ENCODE results near the gene ITIH2.
"Not testable (repeated sequence)": the region's sequence is repeated elsewhere in the genome, so short reads cannot be mapped to it uniquely, and the experiment has no call there.

Gene ITIH2, protein sequence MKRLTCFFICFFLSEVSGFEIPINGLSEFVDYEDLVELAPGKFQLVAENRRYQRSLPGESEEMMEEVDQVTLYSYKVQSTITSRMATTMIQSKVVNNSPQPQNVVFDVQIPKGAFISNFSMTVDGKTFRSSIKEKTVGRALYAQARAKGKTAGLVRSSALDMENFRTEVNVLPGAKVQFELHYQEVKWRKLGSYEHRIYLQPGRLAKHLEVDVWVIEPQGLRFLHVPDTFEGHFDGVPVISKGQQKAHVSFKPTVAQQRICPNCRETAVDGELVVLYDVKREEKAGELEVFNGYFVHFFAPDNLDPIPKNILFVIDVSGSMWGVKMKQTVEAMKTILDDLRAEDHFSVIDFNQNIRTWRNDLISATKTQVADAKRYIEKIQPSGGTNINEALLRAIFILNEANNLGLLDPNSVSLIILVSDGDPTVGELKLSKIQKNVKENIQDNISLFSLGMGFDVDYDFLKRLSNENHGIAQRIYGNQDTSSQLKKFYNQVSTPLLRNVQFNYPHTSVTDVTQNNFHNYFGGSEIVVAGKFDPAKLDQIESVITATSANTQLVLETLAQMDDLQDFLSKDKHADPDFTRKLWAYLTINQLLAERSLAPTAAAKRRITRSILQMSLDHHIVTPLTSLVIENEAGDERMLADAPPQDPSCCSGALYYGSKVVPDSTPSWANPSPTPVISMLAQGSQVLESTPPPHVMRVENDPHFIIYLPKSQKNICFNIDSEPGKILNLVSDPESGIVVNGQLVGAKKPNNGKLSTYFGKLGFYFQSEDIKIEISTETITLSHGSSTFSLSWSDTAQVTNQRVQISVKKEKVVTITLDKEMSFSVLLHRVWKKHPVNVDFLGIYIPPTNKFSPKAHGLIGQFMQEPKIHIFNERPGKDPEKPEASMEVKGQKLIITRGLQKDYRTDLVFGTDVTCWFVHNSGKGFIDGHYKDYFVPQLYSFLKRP

DNA sequence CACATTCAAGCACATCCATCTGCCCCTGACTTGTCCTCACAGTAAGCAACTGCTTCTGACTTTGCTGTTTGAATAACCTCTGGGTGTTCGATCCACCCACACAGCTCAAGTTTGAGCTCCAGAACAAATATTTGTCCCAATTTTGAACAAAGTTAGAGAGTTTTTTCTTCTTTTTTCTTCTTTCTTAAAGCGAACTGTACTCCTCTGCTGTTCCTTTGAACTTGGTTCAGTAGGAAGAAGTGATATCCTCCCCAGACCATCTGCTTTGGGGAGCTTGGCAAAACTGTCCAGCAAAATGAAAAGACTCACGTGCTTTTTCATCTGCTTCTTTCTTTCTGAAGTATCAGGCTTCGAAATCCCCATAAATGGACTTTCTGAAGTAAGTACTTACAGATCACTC, at the start of gene ITIH2:
Gene ITIH2, plus strand, starts transcription at position 177 of the 400 bp plus-strand sequence. Its CDS starts 119 bp downstream, at position 296.
- DNase-seq, result no peak

DNA sequence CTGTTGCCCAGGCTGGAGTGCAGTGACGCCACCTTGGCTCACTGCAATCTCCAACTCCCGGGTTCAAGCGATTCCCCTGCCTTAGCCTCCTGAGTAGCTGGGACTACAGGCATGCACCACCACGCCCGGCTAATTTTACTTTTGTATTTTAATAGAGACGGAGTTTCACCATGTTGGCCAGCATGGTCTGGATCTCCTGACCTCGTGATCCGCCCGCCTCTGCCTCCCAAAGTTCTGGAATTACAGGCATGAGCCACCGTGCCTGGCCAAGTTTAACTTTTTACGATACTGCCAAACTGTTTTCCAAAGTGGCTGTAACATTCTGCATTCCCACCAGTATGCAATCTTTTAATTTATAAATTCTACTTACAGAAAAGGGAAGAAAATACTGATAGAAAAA, 46.0 kb upstream of the ITIH2 start:
- DNase-seq, result not testable (repeated sequence)

DNA sequence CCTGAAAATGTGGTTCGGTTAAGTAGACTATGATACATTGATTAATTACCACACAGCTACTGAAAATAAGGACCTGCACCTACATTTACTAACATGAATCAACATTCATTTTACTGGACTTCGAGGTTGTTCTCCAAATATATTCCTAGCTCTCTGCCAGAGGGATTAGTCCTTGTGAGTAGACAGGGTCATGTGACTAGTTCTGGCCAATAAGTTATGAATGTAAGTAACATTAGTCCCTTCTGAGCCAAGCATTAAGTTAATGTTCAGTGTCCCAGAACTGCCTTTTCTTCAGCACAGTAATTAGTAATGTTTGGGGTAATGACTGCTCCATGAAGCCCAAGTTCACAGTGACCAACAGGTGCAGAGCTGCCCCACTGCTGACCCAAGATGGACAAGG, 45.6 kb upstream of the ITIH2 start:
- DNase-seq, result no peak

DNA sequence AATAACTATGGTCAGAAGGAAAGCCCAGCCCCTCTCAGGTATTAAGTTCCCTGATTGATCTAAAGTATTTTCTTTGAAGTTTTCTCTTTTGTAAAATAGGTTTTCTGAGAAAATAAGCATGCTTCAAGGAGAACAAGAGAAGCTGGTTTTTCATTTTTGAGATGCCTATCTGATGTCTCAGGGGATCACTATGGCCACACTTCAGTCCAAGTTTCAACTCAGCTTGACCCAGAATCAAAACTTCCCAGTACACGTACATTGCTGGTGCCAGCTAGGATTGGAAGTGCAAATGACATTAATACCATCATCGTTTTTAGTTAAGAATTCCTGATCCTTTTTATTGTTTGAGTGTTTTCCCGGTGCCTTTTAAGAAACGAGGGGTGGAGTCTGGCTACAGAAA, 43.6 kb upstream of the ITIH2 start:
- no peak for DNase-seq

DNA sequence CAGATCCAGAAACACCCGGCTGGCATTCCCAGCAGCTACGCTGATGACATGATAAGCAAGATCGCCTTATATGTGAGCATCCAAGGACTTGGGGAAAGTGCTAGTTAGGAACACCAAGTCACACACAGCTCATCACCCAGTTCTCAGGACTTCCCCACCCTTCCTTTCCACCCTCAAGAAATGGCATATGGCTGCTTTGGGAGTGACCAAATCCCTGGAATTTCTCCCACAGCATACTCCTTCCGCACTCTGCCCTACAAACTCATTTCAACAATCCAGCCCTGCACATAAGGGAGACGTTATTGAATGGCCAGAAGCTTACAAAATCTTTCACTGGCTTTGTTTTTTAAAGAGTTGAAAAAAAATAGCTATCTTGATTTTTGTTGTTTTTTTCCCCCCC, 40.6 kb upstream of the ITIH2 start:
- no peak for DNase-seq

DNA sequence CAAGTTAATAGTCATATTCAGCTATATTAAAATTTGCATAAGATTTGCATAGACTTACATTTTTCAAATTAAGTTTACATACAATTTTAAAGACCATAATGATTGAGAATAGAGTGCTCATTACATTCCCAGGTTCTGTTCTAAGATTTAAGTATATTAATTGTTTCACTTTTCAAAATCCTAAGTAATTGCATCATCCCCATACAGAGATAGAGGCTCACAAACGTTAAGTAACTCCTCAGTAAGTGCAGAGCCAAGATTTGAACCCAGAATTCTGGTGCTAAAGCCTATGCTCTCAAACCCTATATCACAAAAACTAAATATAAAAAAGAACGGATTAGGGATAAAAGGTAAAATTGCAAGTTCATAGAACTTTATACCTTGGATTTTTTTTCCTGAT, 38.4 kb upstream of the ITIH2 start:
- DNase-seq, result no peak

DNA sequence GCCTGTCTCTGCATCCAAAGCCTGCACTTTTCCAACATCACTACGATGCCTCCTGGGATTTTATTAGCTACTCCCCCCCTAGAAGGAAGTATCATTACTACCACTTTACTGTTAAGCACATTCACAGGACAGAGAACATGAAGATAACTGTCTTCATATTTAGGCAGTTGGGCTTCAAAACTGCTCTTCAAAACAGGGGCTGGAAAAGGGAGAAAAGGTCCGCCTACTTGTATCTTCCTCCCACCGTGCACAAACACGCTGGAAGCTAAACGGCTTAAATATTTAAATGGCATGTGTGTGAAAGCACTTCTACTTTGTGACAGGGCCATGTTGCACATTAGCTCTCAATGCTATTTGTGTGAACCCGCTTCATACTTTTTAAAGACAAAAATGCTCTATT, 37.3 kb upstream of the ITIH2 start:
- DNase-seq, result no peak

DNA sequence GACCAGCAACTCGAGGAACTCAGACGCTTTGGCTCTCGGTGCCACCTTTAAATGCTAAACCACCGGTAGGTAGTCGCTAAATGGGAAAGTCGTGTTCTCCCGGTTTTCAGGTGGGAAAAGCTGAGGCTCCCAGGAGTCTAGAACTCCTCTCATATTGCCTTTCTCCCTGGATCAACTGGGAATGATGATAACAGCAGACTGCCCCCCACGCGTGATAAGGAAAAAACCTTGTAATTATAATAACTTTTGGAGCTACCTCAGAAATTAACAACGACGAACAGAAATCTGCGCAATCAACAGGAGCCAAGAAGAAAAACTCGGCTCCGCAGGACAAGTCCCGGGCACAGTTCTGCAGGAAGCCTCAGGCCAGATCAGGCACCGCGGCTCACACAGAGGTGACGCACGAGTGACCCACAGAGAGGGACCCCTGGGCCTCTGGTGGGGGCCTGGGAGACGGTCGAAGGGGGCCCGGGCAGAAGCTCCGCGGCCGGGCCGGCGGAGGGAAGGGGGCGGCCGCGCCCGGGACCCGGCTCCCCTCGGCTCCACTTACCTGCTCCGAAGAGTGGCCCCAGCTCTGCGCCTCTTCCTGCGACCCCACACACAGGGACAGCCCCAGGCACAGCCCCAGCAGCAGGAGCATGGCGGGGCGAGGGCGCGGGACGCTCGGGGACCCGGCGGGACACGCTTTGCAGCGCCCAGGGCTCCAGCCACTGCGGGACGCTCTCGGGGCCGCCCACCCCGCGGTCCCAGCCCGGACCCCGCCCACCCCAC, 36.7 kb upstream of the ITIH2 start, which contains the start of gene ITIH5:
Gene ITIH5, minus strand, starts transcription at position 714 of the 771 bp plus-strand sequence. Its CDS starts 74 bp downstream, at position 640.
- DNase-seq, result no peak

DNA sequence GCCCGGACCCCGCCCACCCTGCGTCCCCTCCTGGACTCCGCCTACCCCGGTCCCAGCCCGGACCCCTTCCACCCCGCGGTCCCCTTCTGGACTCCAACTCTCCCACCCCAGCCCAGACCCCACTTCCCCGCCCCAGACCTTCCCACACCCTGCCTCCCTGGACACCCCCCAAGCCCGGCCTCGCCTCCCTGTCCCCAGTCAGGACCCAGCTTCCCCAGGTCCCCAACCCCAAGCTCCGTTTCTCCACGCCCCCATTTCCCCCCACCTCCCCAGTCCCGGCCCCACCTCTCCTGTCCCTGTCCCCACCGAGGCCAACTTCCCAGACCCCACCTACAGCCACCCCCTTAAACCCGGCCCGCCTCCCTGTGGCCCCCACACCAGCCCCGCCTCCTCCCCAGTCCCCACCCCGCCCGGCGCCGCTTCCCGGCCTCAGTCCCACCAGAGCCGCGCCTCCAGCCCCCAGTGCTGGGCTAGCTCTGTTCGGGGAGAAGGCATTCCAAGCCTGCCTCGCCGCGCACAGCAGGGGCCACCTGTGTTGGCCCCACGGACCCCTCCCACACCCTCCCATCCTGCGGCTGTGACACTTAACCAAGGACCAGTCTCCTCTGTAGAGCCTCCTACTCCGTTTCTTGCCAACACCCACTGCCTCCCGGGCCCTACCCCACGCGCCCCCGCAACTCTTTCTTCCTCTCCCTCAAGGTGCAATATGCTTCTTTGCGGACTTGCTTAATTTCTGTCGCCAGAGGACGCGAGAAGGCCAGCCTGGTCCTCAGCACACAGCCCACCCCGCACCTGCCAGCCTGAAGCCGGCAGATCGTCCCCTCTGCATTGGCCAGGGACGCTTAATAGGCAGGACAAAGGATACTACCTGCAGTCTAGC, 35.6 kb upstream of the ITIH2 start:
- DNase-seq, result peak; percentile 3

DNA sequence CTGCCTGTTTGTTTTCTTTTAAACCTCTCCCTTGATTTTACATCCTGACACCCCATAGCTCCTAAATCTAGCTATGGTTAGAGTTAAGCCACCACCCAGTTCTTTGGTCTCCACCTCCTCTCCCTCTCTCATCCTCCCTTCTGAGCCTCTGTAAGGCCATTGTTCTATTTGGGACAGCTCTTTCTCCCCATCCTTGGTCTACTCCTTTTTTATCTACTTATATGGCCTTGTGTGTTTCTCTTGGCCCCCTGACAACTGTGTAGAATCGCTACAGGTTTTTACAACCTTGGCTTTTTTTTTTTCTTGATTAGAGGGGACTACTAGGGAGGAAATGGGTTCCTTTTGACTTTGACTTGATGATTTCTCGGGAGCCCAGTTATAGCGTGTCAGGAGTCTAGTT, 33.0 kb upstream of the ITIH2 start:
- no peak for DNase-seq

DNA sequence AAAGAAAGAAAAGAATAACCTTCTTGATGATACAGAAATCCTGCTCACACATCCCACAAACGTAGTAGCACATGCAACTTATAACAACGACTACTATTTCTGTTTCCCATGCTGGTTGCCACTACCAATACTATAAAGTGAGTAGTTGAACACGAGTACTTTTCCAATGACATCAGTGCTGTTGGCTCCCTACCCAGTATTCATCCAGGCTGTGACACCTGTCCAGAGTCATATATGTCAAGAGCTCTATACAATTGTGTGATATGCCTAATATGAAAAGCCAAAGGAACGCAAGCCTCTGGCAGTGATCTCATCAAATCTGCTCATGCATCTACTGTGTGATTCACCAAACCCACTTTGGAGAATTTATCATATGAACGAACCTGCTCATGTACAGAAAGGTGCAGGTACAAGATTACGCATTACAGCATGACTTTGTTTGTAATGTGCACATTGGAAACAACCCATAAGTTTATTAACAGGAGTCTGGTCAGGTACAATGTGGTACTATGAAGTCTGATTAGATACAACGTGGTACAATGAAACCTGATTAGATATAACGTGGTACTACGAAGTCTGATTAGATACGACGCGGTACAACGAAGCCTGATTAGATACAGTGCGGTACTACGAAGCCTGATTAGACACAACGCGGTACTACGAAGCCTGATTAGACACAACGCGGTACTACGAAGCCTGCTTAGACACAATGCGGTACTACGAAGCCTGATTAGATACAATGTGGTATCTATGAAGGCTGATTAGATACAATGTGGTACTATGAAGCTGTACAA, 30.6 kb upstream of the ITIH2 start:
- no peak for DNase-seq

DNA sequence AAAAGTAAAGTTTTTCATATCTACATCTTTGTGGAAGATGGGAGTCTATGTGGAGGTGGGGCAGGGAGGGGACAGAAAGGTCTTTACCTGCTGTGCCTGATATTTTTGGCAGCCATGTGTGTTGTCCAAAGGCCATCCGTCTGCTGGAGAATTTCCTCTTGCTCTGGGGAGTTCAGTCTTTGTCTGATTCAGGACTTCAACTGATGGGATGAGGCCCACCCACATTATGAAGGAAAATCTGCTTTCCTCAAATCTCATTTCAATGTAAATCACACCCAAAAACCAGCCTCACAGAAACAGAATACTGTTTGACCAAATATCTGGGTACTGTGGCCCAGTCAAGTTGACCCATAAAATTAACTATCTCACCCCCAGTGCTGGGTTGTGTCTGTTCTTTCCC, 23.9 kb upstream of the ITIH2 start:
- DNase-seq, result no peak

DNA sequence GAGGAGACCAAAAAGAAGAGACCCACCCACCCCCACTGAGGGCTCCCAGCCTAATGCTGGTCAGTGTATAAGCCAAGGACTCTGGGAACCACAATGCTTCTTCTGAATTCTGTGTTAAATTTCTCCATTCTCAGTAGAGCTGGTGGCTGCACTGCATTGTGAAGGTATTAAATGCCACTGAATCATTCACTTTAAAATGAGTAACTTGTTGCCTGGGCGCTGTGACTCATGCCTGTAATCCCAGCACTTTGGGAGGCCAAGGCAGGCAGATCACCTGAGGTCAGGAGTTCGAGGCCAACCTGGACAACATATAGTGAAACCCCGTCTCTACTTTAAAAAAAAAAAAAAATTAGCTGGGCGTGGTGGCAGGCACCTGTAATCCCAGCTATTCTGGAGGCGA, 23.0 kb upstream of the ITIH2 start:
- DNase-seq, result not testable (repeated sequence)

DNA sequence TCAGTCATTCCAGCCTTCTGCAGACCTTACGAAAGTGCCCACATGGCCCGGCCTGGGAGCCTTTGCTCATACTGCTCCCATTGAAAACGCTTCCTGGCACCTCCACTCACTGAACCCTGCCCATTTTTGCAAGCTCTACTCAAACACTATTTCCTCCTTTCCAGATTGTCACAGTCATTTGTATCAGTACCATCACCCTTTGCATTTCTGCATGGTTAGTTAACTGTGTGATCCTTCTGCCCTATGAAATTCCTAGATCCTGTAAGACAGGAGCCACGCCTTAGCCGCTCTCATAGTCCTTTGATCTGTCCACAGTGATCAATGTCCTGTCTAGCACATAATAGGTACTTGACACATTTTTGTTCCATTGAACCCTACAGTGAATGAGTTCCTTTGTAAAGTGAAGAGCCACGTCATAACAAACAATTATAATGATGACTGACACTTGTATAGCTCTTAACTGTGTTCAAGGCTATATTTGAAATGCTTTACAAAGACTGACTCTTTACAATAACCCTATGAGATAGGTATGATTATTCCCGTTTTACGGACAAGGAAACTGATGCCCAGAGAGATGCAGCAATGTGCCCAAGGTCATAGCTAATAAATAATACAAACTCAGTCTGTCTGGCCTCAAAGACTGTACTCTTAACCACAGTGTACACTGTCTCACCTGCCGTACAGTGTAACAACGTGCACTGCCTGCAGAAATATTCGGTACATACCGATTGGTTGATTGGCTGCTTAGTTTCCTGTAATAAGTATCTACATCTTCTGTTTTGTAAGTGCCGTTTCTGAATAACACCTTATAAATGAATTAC, 16.6 kb upstream of the ITIH2 start:
- DNase-seq, result no peak

DNA sequence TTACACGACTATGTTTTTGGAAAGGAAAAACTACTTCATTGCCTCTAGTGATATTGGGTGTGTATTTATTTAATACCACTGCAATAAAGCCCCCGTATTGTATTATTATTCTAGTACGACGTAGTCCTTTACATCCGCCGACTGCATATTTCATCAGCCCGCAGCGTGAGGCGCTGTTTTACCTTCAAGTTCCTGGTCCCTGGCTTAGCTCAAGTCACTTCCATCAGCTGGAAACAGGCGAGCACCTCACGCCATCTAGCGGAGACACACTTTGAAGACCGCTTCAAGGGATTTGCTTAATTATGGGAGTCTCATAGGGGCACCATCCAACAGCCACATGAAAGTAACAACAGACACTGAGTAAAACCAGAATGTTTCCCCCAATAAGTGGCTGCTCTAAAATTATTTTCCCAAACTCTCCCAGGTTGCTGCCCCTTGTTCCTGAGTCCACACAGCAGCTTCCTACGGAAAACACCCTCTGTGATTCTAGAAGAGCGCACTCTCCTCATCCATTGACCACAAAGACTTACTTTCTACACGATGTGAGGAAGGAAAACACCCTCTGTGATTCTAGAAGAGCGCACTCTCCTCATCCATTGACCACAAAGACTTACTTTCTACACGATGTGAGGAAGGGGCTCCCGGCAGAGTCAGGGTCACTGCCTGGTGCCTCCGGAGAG, 15.7 kb upstream of the ITIH2 start:
- DNase-seq, result peak; percentile 61

DNA sequence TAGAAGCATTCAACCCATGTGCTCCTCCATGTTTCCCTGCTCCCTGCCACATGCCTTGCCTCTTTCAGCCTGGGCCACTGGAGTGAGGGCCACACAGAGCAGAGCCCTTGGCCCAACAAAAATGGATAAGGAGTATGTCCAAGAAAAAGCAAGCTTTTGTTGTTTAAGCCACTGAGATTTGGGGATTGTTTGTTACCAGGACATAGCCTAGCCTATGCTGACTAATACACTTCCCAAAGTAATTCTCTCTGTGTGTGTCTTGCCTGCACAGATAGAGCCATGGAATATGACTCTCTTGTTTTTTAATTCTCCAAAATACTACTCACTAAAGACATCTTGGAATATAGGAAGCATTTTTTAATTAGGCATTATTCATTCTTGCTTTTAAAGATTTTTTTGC, 13.5 kb upstream of the ITIH2 start:
- no peak for DNase-seq

DNA sequence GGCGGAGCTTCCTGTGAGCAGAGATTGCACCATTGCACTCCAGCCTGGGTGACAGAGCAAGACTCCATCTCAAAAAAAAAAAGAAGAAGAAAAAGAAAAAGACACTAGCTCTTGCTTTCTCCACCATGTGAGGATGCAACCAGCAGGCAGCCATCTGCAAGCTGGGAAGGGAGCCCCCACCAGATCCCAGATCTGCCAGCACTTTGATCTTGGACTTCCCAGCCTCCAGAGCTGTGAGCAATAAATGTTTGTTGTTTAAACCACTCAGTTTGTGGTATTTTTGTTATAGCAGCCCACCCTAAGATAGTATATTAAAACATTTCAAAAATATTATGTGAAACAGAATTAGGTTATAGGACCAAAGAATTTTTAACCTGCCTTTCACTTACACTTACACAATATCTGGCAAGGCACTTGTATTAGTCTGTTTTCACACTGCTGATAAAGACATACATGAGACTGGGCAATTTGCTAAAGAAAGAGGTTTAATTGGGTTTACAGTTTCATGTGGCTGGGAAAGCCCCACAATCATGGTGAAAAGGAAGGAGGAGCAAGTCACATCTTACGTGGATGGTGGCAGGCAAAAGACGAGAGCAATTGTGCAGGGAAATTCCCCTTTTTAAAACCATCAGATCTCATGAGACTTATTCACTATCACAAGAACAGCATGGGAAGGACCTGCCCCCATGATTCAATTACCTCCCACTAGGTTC, 12.1 kb upstream of the ITIH2 start:
- not testable (repeated sequence) for DNase-seq

DNA sequence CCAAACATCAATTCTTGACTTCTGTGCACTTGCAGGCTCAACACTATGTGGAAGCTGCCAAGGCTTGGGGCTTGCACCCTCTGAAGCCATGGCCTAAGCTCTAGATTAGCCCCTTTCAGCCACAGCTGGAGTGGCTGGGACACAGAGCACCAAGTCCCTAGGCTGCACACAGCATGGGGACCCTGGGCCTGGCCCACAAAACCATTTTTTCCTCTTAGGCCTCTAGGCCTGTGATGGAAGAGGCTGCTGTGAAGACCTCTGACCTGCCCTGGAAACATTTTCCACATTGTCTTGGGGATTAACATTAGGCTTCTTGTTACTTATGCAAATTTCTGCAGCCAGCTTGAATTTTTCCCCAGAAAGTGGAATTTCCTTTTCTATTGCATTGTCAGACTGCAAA, 10.7 kb upstream of the ITIH2 start:
- not testable (repeated sequence) for DNase-seq

DNA sequence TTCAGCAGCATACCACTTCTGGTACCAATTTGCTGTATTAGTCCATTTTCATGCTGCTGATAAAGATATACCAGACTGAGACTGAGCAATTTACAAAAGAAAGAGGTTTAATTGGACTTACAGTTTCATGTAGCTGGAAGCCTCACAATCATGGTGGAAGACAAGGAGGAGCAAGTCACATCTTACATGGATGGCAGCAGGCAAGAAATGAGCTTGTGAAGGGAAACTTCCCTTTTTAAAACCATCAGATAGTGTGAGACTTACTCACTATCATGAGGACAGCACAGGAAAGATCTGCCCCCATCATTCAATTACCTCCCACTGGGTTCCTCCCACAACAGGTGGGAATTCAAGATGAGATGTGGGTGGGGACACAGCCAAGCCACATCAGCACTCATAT, 9.9 kb upstream of the ITIH2 start:
- not testable (repeated sequence) for DNase-seq

Measured in activated T-cell treated with anti-CD3 and anti-CD28 coated beads for 4 hours (primary cell).